GM13976 (cell line): Measurements from ENCODE around the gene OR2M5.

Source experiments
- DNase-seq: peaks from one replicate; pipeline ENCODE4 v3.0.0; 2012; ENCODE audit warnings: low spot score
- in situ Hi-C: fragments of 300-500 bp; cut with MboI; formaldehyde crosslinking; loops from one replicate; pipeline ENCODE4 v1.12.0; 2022; ENCODE audit warnings: low sequenced_read_pairs, mixed read lengths, inconsistent platforms; ENCODE audit not compliant: unreplicated experiment
- TF ChIP-seq, protein P1 (sequence below): IDR thresholded peaks from 2 replicates; pipeline ENCODE4 v1.5.1; 2012; ENCODE audit warnings: borderline replicate concordance, mild to moderate bottlenecking; ENCODE audit not compliant: insufficient read depth; ENCODE audit errors: extremely low read depth, missing control alignments, control extremely low read depth

The OR2M5 gene

DNA sequence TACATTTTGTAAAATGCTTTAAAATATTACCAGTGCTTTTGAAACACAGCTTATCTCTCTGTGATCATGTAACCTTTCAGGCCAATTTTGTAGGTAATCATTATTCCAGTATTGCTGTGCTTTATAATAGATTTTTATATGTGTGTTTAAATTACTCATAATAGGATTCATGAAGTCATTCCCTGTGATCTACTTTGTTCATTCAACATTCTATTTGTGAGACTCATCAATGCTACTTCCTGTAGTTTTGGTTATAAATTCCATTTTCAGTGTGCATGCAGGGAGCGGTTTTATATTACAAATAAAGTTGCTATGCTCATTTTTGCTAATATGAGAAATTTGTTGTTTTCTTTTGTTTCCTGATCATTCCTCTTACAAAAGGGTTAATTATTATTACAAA is 4.1 kb upstream of the OR2M5 start:
- in situ Hi-C loops, result no loop called here

DNA sequence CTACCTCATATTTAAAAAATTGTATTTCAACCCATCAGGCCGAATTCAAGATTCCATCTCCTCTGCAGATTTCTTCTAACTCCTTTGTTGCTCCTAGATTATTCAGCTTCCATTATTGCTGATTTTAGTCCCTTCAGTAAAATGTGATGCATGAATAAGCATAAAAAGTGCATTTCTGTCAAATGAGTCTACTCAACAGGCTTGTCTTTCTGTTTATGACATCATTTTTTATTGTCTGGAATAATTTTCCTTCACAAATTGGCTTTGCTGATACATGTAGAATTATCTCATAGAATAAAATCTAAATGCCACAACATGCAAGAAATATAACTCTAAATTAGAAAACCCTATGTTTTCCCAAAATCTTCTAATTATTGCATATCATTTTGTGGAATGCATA is 1.6 kb upstream of the OR2M5 start:
- no peak for DNase-seq
- in situ Hi-C loops, result no loop called here
- TF ChIP-seq, protein P1, sequence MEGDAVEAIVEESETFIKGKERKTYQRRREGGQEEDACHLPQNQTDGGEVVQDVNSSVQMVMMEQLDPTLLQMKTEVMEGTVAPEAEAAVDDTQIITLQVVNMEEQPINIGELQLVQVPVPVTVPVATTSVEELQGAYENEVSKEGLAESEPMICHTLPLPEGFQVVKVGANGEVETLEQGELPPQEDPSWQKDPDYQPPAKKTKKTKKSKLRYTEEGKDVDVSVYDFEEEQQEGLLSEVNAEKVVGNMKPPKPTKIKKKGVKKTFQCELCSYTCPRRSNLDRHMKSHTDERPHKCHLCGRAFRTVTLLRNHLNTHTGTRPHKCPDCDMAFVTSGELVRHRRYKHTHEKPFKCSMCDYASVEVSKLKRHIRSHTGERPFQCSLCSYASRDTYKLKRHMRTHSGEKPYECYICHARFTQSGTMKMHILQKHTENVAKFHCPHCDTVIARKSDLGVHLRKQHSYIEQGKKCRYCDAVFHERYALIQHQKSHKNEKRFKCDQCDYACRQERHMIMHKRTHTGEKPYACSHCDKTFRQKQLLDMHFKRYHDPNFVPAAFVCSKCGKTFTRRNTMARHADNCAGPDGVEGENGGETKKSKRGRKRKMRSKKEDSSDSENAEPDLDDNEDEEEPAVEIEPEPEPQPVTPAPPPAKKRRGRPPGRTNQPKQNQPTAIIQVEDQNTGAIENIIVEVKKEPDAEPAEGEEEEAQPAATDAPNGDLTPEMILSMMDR, result no peak

More for the DNA sequence above, 4.1 kb upstream of the OR2M5 start:
- no peak for DNase-seq
- TF ChIP-seq, protein P1, result no peak

DNA sequence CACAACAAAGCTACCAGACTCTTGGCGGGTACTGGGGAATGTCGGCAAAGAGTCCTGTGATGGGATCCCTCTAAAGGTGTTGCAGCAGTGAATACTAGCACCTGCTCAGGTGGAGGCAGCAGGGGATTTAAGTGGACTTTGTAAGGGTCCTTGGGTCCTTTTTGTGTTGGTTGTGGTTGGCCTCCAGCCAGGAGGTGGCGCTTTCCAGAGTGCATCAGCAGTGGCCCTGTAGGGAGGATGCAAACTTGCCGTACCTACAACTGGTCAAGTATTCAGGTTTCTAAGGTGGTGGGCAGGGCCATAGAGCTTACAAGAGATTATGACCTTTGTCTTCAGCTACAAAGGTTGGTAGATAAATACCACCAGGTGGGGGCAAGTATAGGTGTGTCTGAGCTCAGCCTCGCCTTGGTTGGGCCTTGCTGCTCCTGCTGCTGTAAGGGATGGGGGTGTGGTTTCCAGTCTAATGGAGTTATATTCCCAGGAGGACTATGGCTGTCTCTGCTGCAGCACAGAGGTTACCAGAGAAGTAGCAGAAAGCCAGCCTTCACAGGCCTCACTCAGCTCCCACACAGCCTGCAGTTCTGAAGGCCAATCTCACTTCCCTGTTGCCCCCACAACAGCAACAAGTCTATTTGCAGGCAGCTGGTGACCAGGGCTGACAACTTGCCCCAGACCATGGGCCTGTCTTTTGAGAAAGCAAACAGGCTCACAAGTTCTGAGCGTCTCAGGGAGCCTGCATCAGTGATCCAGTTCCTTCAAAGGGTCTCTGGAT is 7.3 kb downstream of the OR2M5 start:
- no peak for DNase-seq
- in situ Hi-C loops, result no loop called here
- TF ChIP-seq, protein P1, result no peak

DNA sequence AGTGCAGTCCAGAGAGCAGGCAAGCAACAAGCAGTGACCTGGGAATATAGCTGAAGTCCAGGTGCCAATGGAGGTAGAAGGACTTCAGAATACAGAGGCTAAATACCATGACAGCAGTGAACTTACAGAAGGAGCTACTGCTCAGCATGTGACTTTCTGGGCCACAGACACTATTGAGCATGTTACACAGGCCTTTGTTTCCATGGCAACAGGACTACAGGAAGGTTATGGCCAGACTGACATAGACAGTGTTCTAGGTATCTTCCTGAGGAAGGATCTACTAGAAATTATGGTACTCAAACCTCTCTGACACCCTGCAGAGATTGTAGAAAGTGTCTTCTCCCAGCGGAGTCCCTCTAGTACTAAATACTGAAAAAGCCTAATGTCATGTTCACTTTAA is 11.0 kb downstream of the OR2M5 start:
- TF ChIP-seq, protein P1, result no peak
- no peak for DNase-seq
- in situ Hi-C loops, result no loop called here

DNA sequence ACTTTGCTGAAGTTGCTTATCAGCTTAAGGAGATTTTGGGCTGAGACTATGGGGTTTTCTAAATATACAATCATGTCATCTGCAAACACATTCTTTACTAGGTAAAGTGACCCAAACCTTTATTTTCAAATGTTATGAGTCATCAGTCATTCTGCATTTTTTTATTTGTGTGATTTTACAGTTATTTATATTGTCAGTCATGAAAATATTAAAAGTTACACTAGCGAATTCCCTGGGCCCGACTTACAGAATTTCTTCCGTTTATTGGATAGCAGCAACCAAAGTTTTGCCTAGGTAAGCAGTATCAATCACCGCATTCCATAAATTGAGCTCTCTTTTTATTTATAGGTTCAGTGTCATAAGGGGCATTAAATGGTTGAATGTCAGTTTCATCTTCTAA is 13.8 kb downstream of the OR2M5 start:
- no peak for DNase-seq
- TF ChIP-seq, protein P1, result no peak
- in situ Hi-C loops, result no loop called here

DNA sequence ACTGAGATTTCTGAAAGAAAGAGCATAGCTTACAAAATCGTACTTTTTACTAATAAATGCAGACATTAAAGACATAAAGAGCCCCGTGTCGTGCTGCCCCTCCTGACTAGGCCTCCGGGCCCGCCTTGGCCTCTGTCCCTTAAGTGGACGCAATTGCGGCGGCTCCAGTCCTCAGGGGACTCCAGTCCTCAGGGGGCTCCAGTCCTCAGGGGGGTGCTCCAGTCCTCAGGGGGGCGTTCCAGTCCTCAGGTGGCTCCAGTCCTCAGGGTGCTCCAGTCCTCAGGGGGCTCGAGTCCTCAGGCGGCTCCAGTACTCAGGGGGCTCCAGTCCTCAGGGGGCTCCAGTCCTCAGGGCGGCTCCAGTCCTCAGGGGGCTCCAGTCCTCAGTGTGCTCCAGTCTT is 19.1 kb downstream of the OR2M5 start:
- in situ Hi-C loops, result no loop called here
- TF ChIP-seq, protein P1, result no peak
- DNase-seq, result no peak
